ENCODE measurements around the gene RTKN2.

The RTKN2 gene

DNA sequence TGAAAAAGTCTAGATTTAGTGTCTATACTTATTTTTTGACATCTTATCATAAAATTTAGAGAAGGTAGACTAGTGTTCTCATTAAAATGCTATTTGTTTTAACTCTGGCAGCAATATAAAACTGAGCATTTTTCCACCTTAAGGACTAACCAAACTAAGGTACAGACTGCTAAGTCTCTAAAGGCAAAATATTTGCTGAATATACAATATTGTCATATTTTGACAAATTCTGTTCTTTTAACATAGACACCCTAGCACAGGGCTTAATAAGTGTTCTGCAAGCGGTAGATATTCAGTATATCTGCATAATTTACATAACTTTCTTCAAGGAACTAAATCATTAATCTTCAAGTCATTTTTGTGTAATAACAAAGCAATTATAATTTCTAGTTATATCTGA, 8.6 kb downstream of the RTKN2 start:
- H3K4me3 ChIP-seq (ENCODE audit: low read depth, low read length) = no peak overlapping the region
- TF ChIP-seq, protein P1, sequence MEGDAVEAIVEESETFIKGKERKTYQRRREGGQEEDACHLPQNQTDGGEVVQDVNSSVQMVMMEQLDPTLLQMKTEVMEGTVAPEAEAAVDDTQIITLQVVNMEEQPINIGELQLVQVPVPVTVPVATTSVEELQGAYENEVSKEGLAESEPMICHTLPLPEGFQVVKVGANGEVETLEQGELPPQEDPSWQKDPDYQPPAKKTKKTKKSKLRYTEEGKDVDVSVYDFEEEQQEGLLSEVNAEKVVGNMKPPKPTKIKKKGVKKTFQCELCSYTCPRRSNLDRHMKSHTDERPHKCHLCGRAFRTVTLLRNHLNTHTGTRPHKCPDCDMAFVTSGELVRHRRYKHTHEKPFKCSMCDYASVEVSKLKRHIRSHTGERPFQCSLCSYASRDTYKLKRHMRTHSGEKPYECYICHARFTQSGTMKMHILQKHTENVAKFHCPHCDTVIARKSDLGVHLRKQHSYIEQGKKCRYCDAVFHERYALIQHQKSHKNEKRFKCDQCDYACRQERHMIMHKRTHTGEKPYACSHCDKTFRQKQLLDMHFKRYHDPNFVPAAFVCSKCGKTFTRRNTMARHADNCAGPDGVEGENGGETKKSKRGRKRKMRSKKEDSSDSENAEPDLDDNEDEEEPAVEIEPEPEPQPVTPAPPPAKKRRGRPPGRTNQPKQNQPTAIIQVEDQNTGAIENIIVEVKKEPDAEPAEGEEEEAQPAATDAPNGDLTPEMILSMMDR (IDR thresholded peaks at IDR 0.05; ENCODE audit: low read depth, low read length) = no peak

DNA sequence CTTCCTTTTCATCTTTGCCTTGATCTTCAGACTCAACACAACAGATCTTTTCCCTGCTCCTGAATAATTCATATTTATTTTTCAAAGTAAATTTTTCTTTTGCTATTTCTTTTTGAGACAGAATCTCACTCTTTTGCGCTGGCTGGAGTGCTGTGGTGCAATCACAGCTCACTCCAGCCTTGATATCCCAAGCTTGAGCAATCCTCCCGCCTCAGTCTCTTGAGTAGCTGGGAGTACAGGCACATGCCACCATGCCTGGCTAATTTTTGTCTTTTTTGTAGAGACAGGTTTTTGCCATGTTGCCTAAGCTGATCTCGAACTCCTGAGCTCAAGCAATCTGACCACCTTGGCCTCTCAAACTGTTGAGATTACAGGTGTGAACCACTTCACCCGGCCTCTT, 9.2 kb downstream of the RTKN2 start:
- TF ChIP-seq, protein P1 (IDR thresholded peaks at IDR 0.05; ENCODE audit: low read depth, low read length) = no peak
- H3K4me3 ChIP-seq (ENCODE audit: low read depth, low read length) = no peak overlapping the region

DNA sequence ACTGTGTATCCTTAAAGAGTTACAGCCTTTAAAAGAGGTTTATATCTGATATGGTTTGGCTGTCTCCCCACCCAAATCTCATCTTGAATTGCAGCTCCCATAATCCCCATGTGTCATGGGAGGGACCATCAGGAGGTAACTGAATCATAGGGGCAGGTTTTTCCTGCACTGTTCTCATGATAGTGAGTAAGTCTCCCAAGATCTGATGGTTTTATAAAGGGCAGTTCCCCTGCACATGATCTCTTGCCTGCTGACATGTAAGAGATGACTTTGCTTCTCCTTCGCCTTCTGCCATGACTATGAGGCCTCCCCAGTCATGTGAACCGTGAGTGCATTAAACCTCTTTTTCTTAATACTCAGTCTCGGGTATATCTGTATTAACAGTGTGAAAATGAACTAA, 9.7 kb downstream of the RTKN2 start:
- TF ChIP-seq, protein P1 (IDR thresholded peaks at IDR 0.05; ENCODE audit: low read depth, low read length) = no peak
- H3K4me3 ChIP-seq (ENCODE audit: low read depth, low read length) = no peak overlapping the region

DNA sequence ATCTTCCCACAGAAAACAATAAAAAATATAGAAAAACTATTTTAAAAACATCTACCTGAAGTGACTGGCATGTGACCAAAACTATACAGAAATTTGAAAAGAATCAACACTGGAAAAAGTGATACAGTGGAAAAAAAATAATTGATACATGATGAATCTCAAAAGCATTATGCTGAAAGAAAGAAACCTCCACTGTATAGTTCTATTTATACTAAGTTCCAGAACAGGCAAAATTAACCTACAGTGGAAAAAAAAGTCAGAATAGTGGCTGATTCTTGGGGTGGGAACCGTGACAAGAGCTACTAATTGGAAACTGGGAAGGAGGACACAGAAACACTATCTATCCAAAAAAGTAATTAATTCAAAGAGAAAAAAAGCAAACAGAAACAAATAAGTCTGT, 14.9 kb downstream of the RTKN2 start:
- H3K4me3 ChIP-seq (ENCODE audit: low read depth, low read length) = no peak overlapping the region
- TF ChIP-seq, protein P1 (IDR thresholded peaks at IDR 0.05; ENCODE audit: low read depth, low read length) = no peak

DNA sequence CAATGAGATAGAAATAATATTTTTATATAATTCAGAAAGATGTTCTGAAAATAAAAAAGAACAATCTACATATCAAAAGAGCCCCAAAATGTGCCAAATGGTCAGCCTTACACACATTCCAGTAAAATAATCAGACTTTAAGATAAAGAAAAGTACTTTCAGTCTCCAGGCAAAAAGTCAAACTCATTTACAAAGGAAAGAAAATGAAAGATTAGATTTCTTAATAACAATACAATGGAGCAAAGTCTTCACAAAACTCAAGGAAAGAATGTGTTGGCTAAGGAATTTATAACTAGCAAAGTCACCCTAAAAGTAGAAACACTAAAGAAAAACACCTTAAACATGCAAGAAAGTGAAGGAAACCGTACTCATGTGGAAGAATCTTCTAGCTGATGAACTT, 16.6 kb downstream of the RTKN2 start:
- TF ChIP-seq, protein P1 (IDR thresholded peaks at IDR 0.05; ENCODE audit: low read depth, low read length) = no peak
- H3K4me3 ChIP-seq (ENCODE audit: low read depth, low read length) = no peak overlapping the region

DNA sequence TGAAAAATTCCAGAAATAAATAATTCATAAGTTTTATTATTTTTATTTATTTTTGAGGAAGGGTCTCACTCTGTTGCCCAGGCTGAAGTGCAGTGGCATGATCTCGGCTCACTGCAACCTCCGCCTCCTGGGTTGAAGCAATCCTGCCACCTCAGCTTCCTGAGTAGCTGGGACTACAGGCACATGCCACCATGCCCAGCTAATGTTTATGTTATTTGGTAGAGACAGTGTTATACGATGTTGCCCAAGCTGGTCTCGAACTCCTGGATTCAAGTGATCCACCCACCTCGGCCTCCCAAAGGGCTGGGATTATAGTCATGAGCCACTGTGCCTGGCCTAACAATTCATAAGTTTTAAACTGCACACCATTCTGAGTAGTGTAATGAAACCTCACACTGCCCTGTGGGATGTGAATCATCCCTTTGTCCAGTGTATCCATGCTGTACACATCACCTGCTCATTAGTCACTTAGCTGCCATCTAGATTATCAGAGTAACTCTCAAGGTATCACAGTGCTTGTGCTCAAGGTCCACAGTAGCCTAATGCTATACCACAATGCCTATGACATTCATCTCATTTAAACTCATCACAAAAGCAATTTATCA, 17.9 kb downstream of the RTKN2 start:
- H3K4me3 ChIP-seq (ENCODE audit: low read depth, low read length) = no peak overlapping the region
- TF ChIP-seq, protein P1 (IDR thresholded peaks at IDR 0.05; ENCODE audit: low read depth, low read length) = no peak

DNA sequence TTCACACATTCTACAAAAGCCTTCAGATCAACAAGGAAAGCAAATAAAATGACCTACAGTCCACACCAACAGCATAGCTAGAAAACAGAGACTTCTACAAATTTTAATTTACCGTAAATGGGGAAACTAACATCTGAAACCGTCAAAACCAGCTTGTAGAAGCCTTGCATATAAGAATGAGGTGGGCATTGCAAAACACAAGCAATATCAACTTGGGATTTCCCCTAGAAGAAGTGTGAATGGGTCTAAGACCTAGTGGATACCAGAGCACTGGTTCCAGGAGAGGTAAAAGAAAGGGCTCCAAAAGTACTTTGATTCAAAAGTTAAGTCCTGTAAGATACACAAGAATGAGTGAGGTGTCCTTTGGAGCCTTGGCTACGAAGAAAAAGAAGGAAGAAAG, 18.7 kb downstream of the RTKN2 start:
- TF ChIP-seq, protein P1 (IDR thresholded peaks at IDR 0.05; ENCODE audit: low read depth, low read length) = no peak
- H3K4me3 ChIP-seq (ENCODE audit: low read depth, low read length) = no peak overlapping the region
